PC-9 (cell line): ENCODE measurements around the gene MUC5AC. TPM values are rescaled to one million over a fixed set of nuclear protein-coding genes. Genes with fewer than 3 reads are reported as not detected.

ENCODE experiments used
- BruUV-seq: library from RNA; stranded (reverse); fragments of 400-500 nt; replicated peaks from 2 replicates; lab custom pipeline; 2021; lab: Mats Ljungman, UMichigan
- CTCF ChIA-PET: fragments of 300-600 bp; sonication (Branson Sonifier 250); formaldehyde crosslinking; loops from one replicate; lab custom pipeline; 2022; ENCODE audit warnings: antibody characterized with exemption; lab: Charles Lee
- POLR2A ChIA-PET: fragments of 300-600 bp; sonication (Branson Sonifier 250); formaldehyde crosslinking; loops from one replicate; lab custom pipeline; 2022; ENCODE audit warnings: antibody characterized with exemption; ENCODE audit not compliant: unreplicated experiment; lab: Charles Lee
- DNase-seq, 2 experiments: peaks; one replicate each; pipeline versions ENCODE4 v3.0.0 to v3.0.0-alpha.2; 2015 to 2022; ENCODE audit warnings: mixed read lengths in 1 of 2
- H2AFZ ChIP-seq: fragments of 200-600 bp; sonication (generic); 2 replicates; pipeline ENCODE4 v1.8.1; 2017; ENCODE audit warnings: antibody characterized with exemption
- H3F3A ChIP-seq: fragments of 200-600 bp; sonication (generic); 2 replicates; pipeline ENCODE4 v1.8.1; 2017; ENCODE audit warnings: antibody characterized with exemption, mild to moderate bottlenecking, low read depth; ENCODE audit not compliant: insufficient read depth
- H3K27ac ChIP-seq: fragments of 200-600 bp; sonication (generic); 2 replicates; pipeline ENCODE4 v1.6.1; 2016; ENCODE audit warnings: mixed run types
- H3K27me3 ChIP-seq: fragments of 200-600 bp; sonication (generic); 2 replicates; pipeline ENCODE4 v1.6.1; 2016; ENCODE audit warnings: low read depth, mixed run types; ENCODE audit not compliant: insufficient read depth
- H3K36me3 ChIP-seq: fragments of 200-600 bp; sonication (generic); 2 replicates; pipeline ENCODE4 v1.6.1; 2016; ENCODE audit warnings: low read depth, mixed run types
- H3K4me1 ChIP-seq: fragments of 200-600 bp; sonication (generic); replicated peaks from 2 replicates; pipeline ENCODE4 v1.6.1; 2016; ENCODE audit warnings: mixed run types; ENCODE audit not compliant: insufficient read depth
- H3K4me2 ChIP-seq: fragments of 200-600 bp; sonication (generic); 2 replicates; pipeline ENCODE4 v1.6.1; 2017; ENCODE audit warnings: mixed run types
- H3K4me3 ChIP-seq: fragments of 200-600 bp; sonication (generic); 2 replicates; pipeline ENCODE4 v1.6.1; 2016; ENCODE audit warnings: mixed run types
- H3K79me2 ChIP-seq: fragments of 200-600 bp; sonication (generic); 2 replicates; pipeline ENCODE4 v1.6.1; 2017; ENCODE audit warnings: low read depth, mixed run types
- H3K9me2 ChIP-seq: fragments of 200-600 bp; sonication (generic); 2 replicates; pipeline ENCODE4 v1.8.1; 2017; ENCODE audit warnings: mild to moderate bottlenecking; ENCODE audit not compliant: insufficient read depth
- H3K9me3 ChIP-seq: fragments of 200-600 bp; sonication (generic); 2 replicates; pipeline ENCODE4 v1.8.1; 2016; ENCODE audit warnings: low read depth; ENCODE audit not compliant: insufficient read depth
- H4K20me1 ChIP-seq: fragments of 200-600 bp; sonication (generic); 2 replicates; pipeline ENCODE4 v1.8.1; 2017; ENCODE audit not compliant: insufficient read depth
- CTCF ChIP-seq: fragments of 200-600 bp; sonication (generic); conservative IDR thresholded peaks from 2 replicates; pipeline ENCODE4 v1.6.1; 2017; ENCODE audit warnings: mixed run types, antibody characterized with exemption, mild to moderate bottlenecking, moderate library complexity
- EZH2 ChIP-seq: fragments of 200-600 bp; sonication (generic); IDR thresholded peaks from 2 replicates; pipeline ENCODE4 v1.8.0; 2017; ENCODE audit warnings: antibody characterized with exemption, low read depth
- intact Hi-C: fragments of 100-400 bp; cut with micrococcal nuclease; formaldehyde crosslinking; loops from one replicate; pipeline ENCODE4 v1.10.0; 2022; ENCODE audit not compliant: unreplicated experiment
- total RNA-seq: library from RNA; stranded (reverse); gene quantifications from 2 replicates; pipeline ENCODE4 v1.2.3, GENCODE V29; 2021

Gene MUC5AC
- total RNA-seq, 1 experiment from 2014 or later = 0.09 TPM

- Histone ChIP-seq H3K4me1 (peaks cover 10% of the 10 kb centered on the region; the same call in 1 of the 2 replicates), H3K9me3 (no peaks in the 10 kb centered on the region), H2AFZ (no peak overlapping the region), H3K4me2 (no peak overlapping the region), H3K27me3 (no peaks in the 10 kb centered on the region), H3K9me2 (no peaks in the 10 kb centered on the region), H3F3A (no peaks in the 10 kb centered on the region; the same call in 1 of the 2 replicates), H3K36me3 (no peaks in the 10 kb centered on the region), H4K20me1 (no peaks in the 10 kb centered on the region), H3K27ac (no peak overlapping the region), H3K4me3 (no peak overlapping the region), H3K79me2 (no peaks in the 10 kb centered on the region)
- intact Hi-C loops = no loop called here
- TF ChIP-seq CTCF (no peak), EZH2 (no peak)
- POLR2A ChIA-PET = no interaction called here
- CTCF ChIA-PET = no interaction called here
- no TSS peak for BruUV-seq
- DNase-seq = no peak
Observed at GRCh38 chr11:1161410-1162137, 3.8 kb downstream of the MUC5AC start.

GRCh38 chr11:1162138-1162475, 4.4 kb downstream of the MUC5AC start:
- intact Hi-C loops = no loop called here

GRCh38 chr11:1162491-1163311, 4.9 kb downstream of the MUC5AC start:
- H3K4me3 ChIP-seq = no peak overlapping the region
- TF ChIP-seq CTCF (no peak), EZH2 (no peak)
- no peaks in the 10 kb centered on the region for H3K27me3 ChIP-seq
- no peak for DNase-seq
- ChIA-PET POLR2A (no interaction called here), CTCF (no interaction called here)
- H3K27ac ChIP-seq = no peak overlapping the region
- H3K36me3 ChIP-seq = no peaks in the 10 kb centered on the region
- H2AFZ ChIP-seq = no peak overlapping the region
- no peaks in the 10 kb centered on the region for H3K4me1 ChIP-seq
- BruUV-seq = no TSS peak
- intact Hi-C loops = no loop called here
- H3F3A ChIP-seq = no peaks in the 10 kb centered on the region
- H4K20me1 ChIP-seq = no peaks in the 10 kb centered on the region
- no peaks in the 10 kb centered on the region for H3K79me2 ChIP-seq
- no peaks in the 10 kb centered on the region for H3K9me3 ChIP-seq
- no peaks in the 10 kb centered on the region for H3K9me2 ChIP-seq
- H3K4me2 ChIP-seq = no peak overlapping the region

More at GRCh38 chr11:1162138-1162475, 4.4 kb downstream of the MUC5AC start:
- Histone ChIP-seq H3K36me3 (no peaks in the 10 kb centered on the region), H3K27me3 (no peaks in the 10 kb centered on the region), H3K4me2 (no peak overlapping the region), H3K27ac (no peak overlapping the region), H3F3A (no peaks in the 10 kb centered on the region), H3K4me3 (no peak overlapping the region), H3K79me2 (no peaks in the 10 kb centered on the region), H3K9me2 (no peaks in the 10 kb centered on the region), H3K9me3 (no peaks in the 10 kb centered on the region), H2AFZ (no peak overlapping the region), H4K20me1 (no peaks in the 10 kb centered on the region), H3K4me1 (0 out of 2 replicates have a peak, but pooled peaks cover 4% of the 10 kb centered on the region)
- TF ChIP-seq CTCF = no peak
- TF ChIP-seq EZH2 = no peak
- DNase-seq = no peak
- ChIA-PET POLR2A (no interaction called here), CTCF (no interaction called here)
- no TSS peak for BruUV-seq
